GM12878 (cell line): ENCODE results near the gene BCAN. TPM values are rescaled to one million over a fixed set of nuclear protein-coding genes. Genes with fewer than 3 reads are reported as not detected.
A peak's percentile ranks its signal among the peaks of the same experiment; 100 is the strongest.

Experiments
- ASH2L ChIP-seq: fragments of 300-600, 200-600 bp; sonication (generic); IDR thresholded peaks from 2 replicates; pipeline ENCODE4 v1.6.1; 2017; ENCODE audit warnings: low read depth, mild to moderate bottlenecking, borderline replicate concordance
- CREM ChIP-seq: IDR thresholded peaks from 2 replicates; pipeline ENCODE4 v1.6.1; 2014; ENCODE audit warnings: antibody characterized with exemption, low read depth
- ESRRA ChIP-seq: IDR thresholded peaks from 2 replicates; pipeline ENCODE4 v1.6.1; 2012; ENCODE audit warnings: mild to moderate bottlenecking, low read length, improper control_type of control experiment
- ETV6 ChIP-seq, 2 experiments: fragments of 450-650 bp in 1 of 2; IDR thresholded peaks in 1 of 2; conservative IDR thresholded peaks in 1 of 2; 2 replicates each; pipeline ENCODE4 v1.6.1; 2014; ENCODE audit warnings: antibody characterized with exemption in 1 of 2, borderline replicate concordance in 1 of 2, low read depth in 1 of 2, mild to moderate bottlenecking in 1 of 2, moderate library complexity in 1 of 2
- GABPA ChIP-seq: IDR thresholded peaks from 2 replicates; pipeline ENCODE4 v1.6.1; 2014; ENCODE audit warnings: antibody characterized with exemption, low read depth, mild to moderate bottlenecking, inconsistent platforms
- GATAD2B ChIP-seq: fragments of 450-650 bp; conservative IDR thresholded peaks from 2 replicates; pipeline ENCODE4 v1.6.1; 2017; ENCODE audit warnings: low read depth, mild to moderate bottlenecking, moderate library complexity
- MXI1 ChIP-seq: fragments of 150-350 bp; IDR thresholded peaks from 2 replicates; pipeline ENCODE4 v1.6.1; 2011; ENCODE audit warnings: low read depth, mild to moderate bottlenecking, inconsistent platforms, low read length, improper control_type of control experiment
- MYC ChIP-seq: IDR thresholded peaks from 2 replicates; pipeline ENCODE4 v1.6.1; 2011; ENCODE audit warnings: mild to moderate bottlenecking, low read length, moderate library complexity, inconsistent platforms; ENCODE audit not compliant: insufficient read depth, insufficient replicate concordance, insufficient read length, severe bottlenecking
- NFIC ChIP-seq: IDR thresholded peaks from 2 replicates; pipeline ENCODE4 v1.6.1; 2012; ENCODE audit warnings: low read depth, mild to moderate bottlenecking, inconsistent platforms, low read length, moderate library complexity
- POU2F2 ChIP-seq: IDR thresholded peaks from 3 replicates; pipeline ENCODE4 v1.6.1; 2011; ENCODE audit warnings: low read depth, mild to moderate bottlenecking, low read length, borderline replicate concordance
- RCOR1 ChIP-seq: conservative IDR thresholded peaks from 2 replicates; pipeline ENCODE4 v1.6.1; 2012; ENCODE audit warnings: low read depth, low read length, improper control_type of control experiment
- SIN3A ChIP-seq: IDR thresholded peaks from 2 replicates; pipeline ENCODE4 v1.6.1; 2012; ENCODE audit warnings: low read depth, low read length, improper control_type of control experiment
- SMARCA5 ChIP-seq: fragments of 450-650 bp; IDR thresholded peaks from 2 replicates; pipeline ENCODE4 v1.6.1; 2017; ENCODE audit warnings: mild to moderate bottlenecking
- SUPT20H ChIP-seq: IDR thresholded peaks from 2 replicates; pipeline ENCODE4 v1.6.1; 2011; ENCODE audit warnings: low read depth, mild to moderate bottlenecking, low read length, moderate library complexity, borderline replicate concordance; ENCODE audit not compliant: control insufficient read depth
- TAF1 ChIP-seq: IDR thresholded peaks from 2 replicates; pipeline ENCODE4 v1.6.1; 2011; ENCODE audit warnings: mild to moderate bottlenecking, low read depth, low read length, borderline replicate concordance
- TBL1XR1 ChIP-seq: IDR thresholded peaks from 2 replicates; pipeline ENCODE4 v1.6.1; 2012; ENCODE audit warnings: low read depth, low read length, improper control_type of control experiment
- TCF12 ChIP-seq: IDR thresholded peaks from 2 replicates; pipeline ENCODE4 v1.6.1; 2011; ENCODE audit warnings: low read depth, mild to moderate bottlenecking, low read length
- ZNF207 ChIP-seq: fragments of 450-650 bp; IDR thresholded peaks from 2 replicates; pipeline ENCODE4 v1.6.1; 2014; ENCODE audit warnings: antibody characterized with exemption, mild to moderate bottlenecking, borderline replicate concordance
- polyA plus RNA-seq, 11 experiments: library from polyadenylated mRNA; depleted of rRNA in 4 of 11; unstranded in 6 of 11; stranded (reverse) in 5 of 11; fragments of >200 nt; fragmentation: Nextera tagmentation in 4 of 11; fragmentation: Illumina TruSeq in 1 of 11; extraction: Ambion mirVana in 4 of 11; extraction: Trizol in 1 of 11; gene quantifications; 1 replicate in 1 of 11; 2 replicates in 10 of 11; pipeline versions ENCODE4 v1.2.1 to v1.2.3, GENCODE V29; 2011 to 2016; ENCODE audit warnings: inconsistent platforms in 2 of 11, missing spikeins in 2 of 11, low read depth in 1 of 11
- total RNA-seq, 4 experiments: library from RNA; depleted of rRNA in 3 of 4; stranded (reverse); fragments of >200 nt in 3 of 4; fragmentation: Illumina TruSeq in 1 of 4; extraction: Trizol in 1 of 4; gene quantifications; 2 replicates each; pipeline versions ENCODE4 v1.2.1 to v1.2.3, GENCODE V29; 2013 to 2021
- TF ChIP-seq, protein P1 (sequence below): fragments of 450-650 bp; IDR thresholded peaks from 2 replicates; pipeline ENCODE4 v1.6.1; 2017; ENCODE audit warnings: mild to moderate bottlenecking, moderate library complexity
- TF ChIP-seq, protein P2 (sequence below): IDR thresholded peaks from 2 replicates; pipeline ENCODE4 v1.6.1; 2012; ENCODE audit warnings: low read depth, low read length, improper control_type of control experiment
- TF ChIP-seq, protein P3 (sequence below): fragments of 450-650 bp; IDR thresholded peaks from 2 replicates; pipeline ENCODE4 v1.6.1; 2016; ENCODE audit warnings: mild to moderate bottlenecking

BCAN gene
- total and polyA plus RNA-seq, 10 of the 15 experiments (the other 5 are each of a cell fraction or from before 2014, with no cell fraction given): 0.05 to 1.3 (median 0.18) TPM; not detected in 1

DNA sequence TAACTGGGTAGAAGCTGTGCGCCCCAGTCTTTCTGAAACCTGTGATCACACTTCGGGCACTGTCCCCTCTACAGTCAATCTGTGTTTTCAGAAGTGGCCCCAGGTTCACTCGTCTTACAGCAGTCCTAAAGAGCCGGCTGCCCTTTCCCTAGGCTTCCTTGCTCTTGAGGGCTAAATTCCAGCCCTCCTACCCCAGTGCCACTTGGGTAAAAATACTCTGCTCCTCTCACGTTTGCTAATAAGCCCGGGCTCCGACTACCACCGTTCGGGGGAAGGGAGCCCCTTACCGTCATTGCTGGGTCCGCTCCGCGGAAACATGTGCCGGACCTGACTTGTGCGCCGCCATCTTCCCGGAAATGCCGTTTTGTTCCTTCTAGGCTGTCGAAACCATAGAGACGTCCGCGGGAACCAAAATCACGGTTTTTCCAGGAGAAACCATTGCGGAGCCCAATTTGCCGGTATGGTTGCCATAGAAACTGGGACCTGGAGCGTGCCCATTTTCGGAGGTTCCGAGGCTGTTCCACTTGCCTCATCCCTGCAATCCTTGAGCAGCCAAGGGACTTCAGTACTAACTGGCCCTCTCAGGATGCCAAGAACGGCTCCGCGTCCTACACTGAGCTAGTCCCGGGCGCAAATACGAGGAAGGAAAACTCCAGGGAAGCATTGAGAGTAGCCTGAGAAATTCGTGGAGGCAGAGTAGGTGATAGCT is 40.6 kb upstream of the BCAN start, which contains the start of gene GPATCH4 (continued):
- TF ChIP-seq, protein P1, sequence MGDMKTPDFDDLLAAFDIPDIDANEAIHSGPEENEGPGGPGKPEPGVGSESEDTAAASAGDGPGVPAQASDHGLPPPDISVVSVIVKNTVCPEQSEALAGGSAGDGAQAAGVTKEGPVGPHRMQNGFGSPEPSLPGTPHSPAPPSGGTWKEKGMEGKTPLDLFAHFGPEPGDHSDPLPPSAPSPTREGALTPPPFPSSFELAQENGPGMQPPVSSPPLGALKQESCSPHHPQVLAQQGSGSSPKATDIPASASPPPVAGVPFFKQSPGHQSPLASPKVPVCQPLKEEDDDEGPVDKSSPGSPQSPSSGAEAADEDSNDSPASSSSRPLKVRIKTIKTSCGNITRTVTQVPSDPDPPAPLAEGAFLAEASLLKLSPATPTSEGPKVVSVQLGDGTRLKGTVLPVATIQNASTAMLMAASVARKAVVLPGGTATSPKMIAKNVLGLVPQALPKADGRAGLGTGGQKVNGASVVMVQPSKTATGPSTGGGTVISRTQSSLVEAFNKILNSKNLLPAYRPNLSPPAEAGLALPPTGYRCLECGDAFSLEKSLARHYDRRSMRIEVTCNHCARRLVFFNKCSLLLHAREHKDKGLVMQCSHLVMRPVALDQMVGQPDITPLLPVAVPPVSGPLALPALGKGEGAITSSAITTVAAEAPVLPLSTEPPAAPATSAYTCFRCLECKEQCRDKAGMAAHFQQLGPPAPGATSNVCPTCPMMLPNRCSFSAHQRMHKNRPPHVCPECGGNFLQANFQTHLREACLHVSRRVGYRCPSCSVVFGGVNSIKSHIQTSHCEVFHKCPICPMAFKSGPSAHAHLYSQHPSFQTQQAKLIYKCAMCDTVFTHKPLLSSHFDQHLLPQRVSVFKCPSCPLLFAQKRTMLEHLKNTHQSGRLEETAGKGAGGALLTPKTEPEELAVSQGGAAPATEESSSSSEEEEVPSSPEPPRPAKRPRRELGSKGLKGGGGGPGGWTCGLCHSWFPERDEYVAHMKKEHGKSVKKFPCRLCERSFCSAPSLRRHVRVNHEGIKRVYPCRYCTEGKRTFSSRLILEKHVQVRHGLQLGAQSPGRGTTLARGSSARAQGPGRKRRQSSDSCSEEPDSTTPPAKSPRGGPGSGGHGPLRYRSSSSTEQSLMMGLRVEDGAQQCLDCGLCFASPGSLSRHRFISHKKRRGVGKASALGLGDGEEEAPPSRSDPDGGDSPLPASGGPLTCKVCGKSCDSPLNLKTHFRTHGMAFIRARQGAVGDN: peak; percentile 87
- TF ChIP-seq NFIC (peak; percentile 22; the same call in 1 of the 2 replicates), MXI1 (peak; percentile 100), GABPA (peak; percentile 89), SMARCA5 (no peak), ASH2L (no peak), TAF1 (peak; percentile 96), ZNF207 (peak; percentile 73; the same call in 1 of the 2 replicates), SIN3A (peak; percentile 97), ESRRA (0 out of 2 replicates have a peak, but pooled peaks have one; percentile 42), TBL1XR1 (0 out of 2 replicates have a peak, but pooled peaks have one; percentile 41), ETV6 (conservative IDR thresholded peaks at IDR 0.05 in 1 of 2, IDR thresholded peaks at IDR 0.05 in 1 of 2; ENCODE audit: borderline replicate concordance in 1 of 2, low read depth in 1 of 2) (peak in 1 of 2 experiments; percentile 63; a peak in 1 of 4 replicates), SUPT20H (no peak), POU2F2 (peak; percentile 74; the same call in 2 of the 3 replicates), GATAD2B (peak; percentile 19), MYC (peak; percentile 80), RCOR1 (no peak), CREM (peak; percentile 55; the same call in 1 of the 2 replicates), TCF12 (peak; percentile 46; the same call in 1 of the 2 replicates)
- TF ChIP-seq, protein P2, sequence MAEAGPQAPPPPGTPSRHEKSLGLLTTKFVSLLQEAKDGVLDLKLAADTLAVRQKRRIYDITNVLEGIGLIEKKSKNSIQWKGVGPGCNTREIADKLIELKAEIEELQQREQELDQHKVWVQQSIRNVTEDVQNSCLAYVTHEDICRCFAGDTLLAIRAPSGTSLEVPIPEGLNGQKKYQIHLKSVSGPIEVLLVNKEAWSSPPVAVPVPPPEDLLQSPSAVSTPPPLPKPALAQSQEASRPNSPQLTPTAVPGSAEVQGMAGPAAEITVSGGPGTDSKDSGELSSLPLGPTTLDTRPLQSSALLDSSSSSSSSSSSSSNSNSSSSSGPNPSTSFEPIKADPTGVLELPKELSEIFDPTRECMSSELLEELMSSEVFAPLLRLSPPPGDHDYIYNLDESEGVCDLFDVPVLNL: no peak
- TF ChIP-seq, protein P3, sequence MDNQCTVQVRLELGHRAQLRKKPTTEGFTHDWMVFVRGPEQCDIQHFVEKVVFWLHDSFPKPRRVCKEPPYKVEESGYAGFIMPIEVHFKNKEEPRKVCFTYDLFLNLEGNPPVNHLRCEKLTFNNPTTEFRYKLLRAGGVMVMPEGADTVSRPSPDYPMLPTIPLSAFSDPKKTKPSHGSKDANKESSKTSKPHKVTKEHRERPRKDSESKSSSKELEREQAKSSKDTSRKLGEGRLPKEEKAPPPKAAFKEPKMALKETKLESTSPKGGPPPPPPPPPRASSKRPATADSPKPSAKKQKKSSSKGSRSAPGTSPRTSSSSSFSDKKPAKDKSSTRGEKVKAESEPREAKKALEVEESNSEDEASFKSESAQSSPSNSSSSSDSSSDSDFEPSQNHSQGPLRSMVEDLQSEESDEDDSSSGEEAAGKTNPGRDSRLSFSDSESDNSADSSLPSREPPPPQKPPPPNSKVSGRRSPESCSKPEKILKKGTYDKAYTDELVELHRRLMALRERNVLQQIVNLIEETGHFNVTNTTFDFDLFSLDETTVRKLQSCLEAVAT: 0 out of 2 replicates have a peak, but pooled peaks have one; percentile 26
